GM12892 (cell line): Measurements from ENCODE around the gene TRAPPC2B.

Source experiments
- POLR2A ChIP-seq: IDR thresholded peaks from 2 replicates; pipeline ENCODE4 v1.6.1; 2011; ENCODE audit warnings: low read depth, low read length, control low read depth
- POLR2AphosphoS5 ChIP-seq: IDR thresholded peaks from 2 replicates; pipeline ENCODE4 v1.6.1; 2011; ENCODE audit warnings: low read depth, low read length, control low read depth

- no peak for TF ChIP-seq POLR2A
- TF ChIP-seq POLR2AphosphoS5, result no peak
Measured at GRCh38 chr19:57374179-57374578, 10.8 kb downstream of the TRAPPC2B start.
